ENCODE data around the gene LRG1. TPM values are rescaled to one million over a fixed set of nuclear protein-coding genes. Genes with fewer than 3 reads are reported as not detected.

Gene LRG1, protein sequence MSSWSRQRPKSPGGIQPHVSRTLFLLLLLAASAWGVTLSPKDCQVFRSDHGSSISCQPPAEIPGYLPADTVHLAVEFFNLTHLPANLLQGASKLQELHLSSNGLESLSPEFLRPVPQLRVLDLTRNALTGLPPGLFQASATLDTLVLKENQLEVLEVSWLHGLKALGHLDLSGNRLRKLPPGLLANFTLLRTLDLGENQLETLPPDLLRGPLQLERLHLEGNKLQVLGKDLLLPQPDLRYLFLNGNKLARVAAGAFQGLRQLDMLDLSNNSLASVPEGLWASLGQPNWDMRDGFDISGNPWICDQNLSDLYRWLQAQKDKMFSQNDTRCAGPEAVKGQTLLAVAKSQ
- total RNA-seq: not detected in 2 replicates

DNA sequence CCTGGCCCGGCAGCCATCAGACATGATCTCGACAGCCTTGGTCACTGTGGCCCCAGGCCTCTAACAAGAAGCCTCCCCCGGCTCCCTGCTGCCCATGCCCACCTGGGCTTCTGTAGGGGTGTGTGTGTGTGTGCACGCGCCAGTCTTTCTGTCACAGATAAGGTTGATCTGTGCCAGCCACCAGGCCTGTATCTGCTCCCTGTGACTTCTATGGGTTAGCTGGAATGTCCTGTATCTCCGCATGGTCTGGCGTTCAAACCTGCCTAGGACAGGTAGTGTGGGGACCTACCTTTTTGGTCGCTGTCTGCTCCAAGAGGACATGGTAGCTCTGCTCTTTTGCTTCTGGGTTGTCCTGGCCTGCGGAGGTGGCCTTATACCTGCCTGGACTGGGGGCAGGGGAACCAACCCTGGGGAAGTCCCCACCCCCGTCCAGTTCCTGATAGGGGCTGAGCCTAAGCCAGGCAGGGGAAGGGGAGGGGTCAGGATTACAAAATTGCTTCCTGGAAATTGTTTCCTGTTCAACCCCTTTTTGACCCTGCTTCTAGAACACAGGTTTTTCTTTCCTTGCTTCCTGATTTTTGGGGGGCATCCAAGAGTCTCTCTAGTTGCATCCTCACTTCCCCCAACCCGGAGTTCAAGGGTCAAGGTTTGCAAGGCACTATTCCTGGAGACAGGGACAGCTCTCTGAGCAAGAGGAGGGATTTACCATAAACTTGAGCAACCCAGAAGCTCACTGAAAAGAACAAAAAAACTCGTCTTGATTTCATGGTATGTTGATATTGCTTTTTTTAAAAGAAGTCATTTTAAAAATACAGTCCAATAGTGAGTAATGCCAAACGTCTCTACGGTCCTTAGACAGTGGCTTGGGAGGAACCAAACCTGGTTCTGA lies at the start of gene LRG1:
Gene LRG1 (minus strand): TSS at position 344 of the 889 bp plus-strand sequence. CDS start 23 bp downstream, at position 321.

DNA sequence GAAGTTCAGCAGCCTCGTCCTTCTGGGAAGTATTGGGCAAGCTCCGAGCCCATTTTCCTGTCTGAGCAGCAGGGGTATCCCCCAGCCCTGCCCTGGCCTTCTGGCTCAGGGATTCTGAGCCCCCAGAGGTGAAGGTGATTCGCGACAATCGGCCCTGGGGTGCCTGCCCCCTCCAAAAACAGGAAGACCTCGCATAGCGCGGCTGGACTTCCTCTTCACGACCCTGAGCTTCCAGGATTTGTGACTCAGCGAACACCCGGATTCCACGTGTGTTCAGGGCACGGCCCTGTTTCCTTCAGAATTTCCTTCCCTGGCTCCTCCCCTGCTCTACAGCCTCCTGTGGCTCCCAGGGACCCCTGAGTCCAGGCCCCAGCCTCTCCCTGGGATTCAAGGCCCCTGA lies 19.7 kb upstream of the LRG1 start, which contains the start of gene SEMA6B:
Gene SEMA6B (minus strand): TSS at position 116 of the 400 bp plus-strand sequence. CDS start 1,227 bp downstream, outside the sequence.

DNA sequence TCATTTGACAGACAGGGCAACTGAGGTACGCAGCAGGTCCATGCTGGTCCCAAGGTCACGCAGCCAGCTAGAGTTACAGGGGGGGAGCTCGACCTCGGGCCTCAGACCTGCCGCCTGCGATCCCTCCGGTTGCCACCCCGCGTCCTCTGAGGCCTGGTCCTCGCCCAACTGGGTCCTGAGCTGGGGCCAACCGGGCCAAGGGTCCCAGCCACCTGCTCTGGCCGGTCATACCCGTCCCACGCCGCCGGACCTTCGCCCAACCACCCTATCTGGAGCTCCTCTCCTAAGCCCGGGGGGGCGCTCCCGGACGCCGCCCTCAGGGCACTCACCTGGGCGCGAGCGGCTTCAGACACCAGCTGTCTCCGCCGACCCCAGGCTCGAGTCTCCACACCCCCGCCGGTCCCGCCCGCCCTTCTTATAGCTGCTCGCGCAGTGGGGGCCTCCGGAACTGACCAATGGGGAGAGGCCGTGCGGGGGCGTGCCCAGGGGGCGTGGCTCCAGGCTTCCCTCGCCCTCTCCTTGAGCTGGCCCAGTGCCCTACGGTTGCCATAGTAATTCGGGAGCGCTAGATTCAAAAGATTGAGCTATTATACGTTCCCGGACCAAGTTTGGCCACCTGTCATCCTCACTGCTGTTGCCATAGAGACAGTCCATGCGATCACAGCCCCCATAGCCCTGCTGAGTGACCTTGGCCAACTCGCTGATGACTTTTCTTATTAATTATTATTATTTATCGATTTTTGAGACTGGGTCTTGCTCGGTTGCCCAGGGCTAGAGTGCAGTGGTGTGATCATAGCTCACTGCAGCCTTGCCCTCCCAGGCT lies 4.8 kb downstream of the LRG1 start, which contains the start of gene PLIN5:
Gene PLIN5 (minus strand): TSS at position 389 of the 823 bp plus-strand sequence. CDS start 1,150 bp downstream, outside the sequence.

DNA sequence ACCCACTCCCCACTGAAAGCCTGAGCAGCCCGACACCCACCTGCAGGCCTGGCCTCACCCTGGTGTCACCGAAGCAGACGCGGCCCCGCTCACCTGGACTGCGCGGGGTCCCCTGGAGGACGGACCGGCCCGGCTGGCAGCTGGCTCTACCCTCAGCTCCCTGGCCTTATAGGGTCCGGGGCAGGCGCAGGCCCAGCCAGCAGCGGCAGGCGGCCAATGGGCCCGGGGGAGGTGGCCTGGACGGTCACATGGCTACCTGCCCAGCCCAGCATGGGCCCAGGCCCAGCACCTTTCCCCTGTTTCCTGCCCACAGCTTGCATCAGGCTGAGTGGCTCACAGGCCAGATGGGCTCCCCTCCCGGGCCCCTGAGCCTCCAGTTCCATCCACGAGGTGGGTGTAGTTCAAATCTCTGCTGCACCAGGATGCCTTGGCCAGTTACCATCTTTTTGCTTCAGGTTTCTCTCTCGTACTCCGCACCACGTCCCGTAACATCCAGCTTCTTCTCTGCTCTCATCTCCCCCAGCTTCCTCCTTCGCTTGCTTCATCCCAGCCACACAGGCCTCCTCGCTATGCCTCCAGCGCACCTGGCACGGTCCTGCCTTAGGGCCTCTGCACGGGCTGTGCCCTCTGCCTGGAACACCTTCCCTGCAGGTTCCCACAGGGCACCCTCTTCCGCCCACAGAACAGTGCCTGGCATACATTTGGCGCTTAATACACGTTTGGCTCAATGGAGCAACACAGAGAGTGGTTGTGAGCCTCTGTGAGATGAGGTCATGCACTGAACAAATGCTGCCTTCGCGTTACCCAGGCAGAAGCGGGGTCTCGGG lies 21.3 kb downstream of the LRG1 start, which contains the start of gene PLIN4:
Gene PLIN4 (minus strand): TSS at position 142 of the 827 bp plus-strand sequence. CDS start 214 bp downstream, outside the sequence.

Other genes starting within 250 kb of the LRG1 start
- gene TMIGD2, start 237.6 kb downstream of the LRG1 start, total RNA-seq: 0.36 TPM in 1 of 2 replicates, not detected in the other
- 5.7 and 7.8 TPM in 2 replicates for gene FSD1, start 235.4 kb downstream of the LRG1 start, total RNA-seq
- gene STAP2, start 201.2 kb downstream of the LRG1 start, total RNA-seq: 3.1 and 4.9 TPM in 2 replicates
- 5.3 and 5.4 TPM in 2 replicates for gene MPND, start 196.5 kb downstream of the LRG1 start, total RNA-seq
- 104 and 122 TPM in 2 replicates for gene SH3GL1, start 139.5 kb downstream of the LRG1 start, total RNA-seq
- gene CHAF1A, start 137.4 kb downstream of the LRG1 start, total RNA-seq: 5.2 and 6.4 TPM in 2 replicates
- gene UBXN6, start 82.2 kb downstream of the LRG1 start, total RNA-seq: 101 and 116 TPM in 2 replicates
- gene HDGFL2, start 67.7 kb downstream of the LRG1 start, total RNA-seq: 58.1 and 65.7 TPM in 2 replicates
- under 0.01 and 0.16 TPM in 2 replicates for gene PLIN4, start 21.6 kb downstream of the LRG1 start, total RNA-seq
- not detected in 2 replicates for gene PLIN5, start 4.8 kb downstream of the LRG1 start, total RNA-seq
- gene SEMA6B, start 19.6 kb upstream of the LRG1 start, total RNA-seq: 0.12 and 0.49 TPM in 2 replicates
- 1.9 and 2.1 TPM in 2 replicates for gene TNFAIP8L1, start 99.5 kb upstream of the LRG1 start, total RNA-seq
- 80.5 and 117 TPM in 2 replicates for gene MYDGF, start 130.3 kb upstream of the LRG1 start, total RNA-seq
- 29.9 and 35.6 TPM in 2 replicates for gene DPP9, start 183.8 kb upstream of the LRG1 start, total RNA-seq

Data from hair follicle dermal papilla cell (primary cell).